UCSD-AML1 (cell line): Measurements from ENCODE around the gene GPRASP2.

Experiments used
- DNase-seq: peaks from one replicate; lab custom pipeline; 2025; ENCODE audit not compliant: unreplicated experiment; lab: John Stamatoyannopoulos, UW

Gene GPRASP2

GRCh38 chrX:102744307-102744706 is 32.1 kb downstream of the GPRASP2 start:
- DNase-seq: no peak

- no peak for DNase-seq
Measured at GRCh38 chrX:102745513-102745856, 33.2 kb downstream of the GPRASP2 start.

- no peak for DNase-seq
Measured at GRCh38 chrX:102745857-102746584, 33.8 kb downstream of the GPRASP2 start.

DNA sequence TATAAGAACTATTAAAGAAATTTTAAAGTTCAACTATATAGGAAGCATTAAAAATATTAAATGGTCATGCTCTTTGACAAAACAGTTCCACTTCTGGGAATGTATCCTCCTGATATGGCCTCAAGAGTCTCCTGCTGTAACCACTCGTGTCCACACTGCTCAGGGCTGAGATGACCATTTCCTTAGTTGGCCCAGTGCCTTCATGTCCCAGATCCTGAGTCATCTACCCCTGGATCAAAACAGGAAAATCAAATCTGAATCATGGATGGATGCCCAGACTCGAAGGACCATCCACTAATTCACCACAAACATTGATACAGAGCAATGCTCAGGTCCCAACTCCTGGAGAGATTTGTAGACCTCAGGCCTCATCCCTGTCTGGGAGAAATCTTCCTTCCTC is 53.0 kb downstream of the GPRASP2 start:
- DNase-seq: no peak

GRCh38 chrX:102765809-102766208 is 53.6 kb downstream of the GPRASP2 start:
- DNase-seq: no peak

- DNase-seq: no peak
Measured at GRCh38 chrX:102767287-102767686, 55.0 kb downstream of the GPRASP2 start.
